ENCODE results near the gene EPPIN.

EPPIN gene

DNA sequence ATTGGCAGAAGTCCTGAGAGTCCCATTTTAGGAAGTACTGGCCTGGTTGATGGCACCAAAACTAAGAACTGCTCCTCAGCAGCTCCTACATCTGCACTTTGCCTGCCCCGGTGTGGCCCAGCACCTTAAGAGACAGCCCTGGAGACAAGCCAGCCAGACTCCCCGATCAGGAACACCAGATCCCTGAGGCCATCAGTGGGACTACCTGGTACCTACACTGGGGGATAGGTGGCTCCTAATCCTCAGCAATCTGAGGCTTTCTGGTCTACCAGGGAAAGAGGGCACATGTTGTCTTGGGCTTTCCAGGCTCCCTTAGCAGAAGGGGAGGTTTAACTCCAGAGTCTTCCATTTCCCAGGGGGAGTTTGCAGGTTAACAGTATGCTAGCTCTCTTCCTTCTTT lies 7.8 kb downstream of the EPPIN start, which contains the start of gene WFDC6:
WFDC6 (minus strand) TSS at position 101 of the 400 bp plus-strand sequence; CDS start at position 26, 75 bp downstream.
- in situ Hi-C loops (cut with MboI; ENCODE audit: low sequenced_read_pairs): no loop called here

- in situ Hi-C loops (cut with MboI; ENCODE audit: low sequenced_read_pairs): no loop called here
Observed at GRCh38 chr20:45538209-45538799, 8.9 kb downstream of the EPPIN start.

- in situ Hi-C loops (cut with MboI; ENCODE audit: low sequenced_read_pairs): no loop called here
Observed at GRCh38 chr20:45527294-45527693, 19.9 kb downstream of the EPPIN start.

GRCh38 chr20:45523821-45524220 lies 23.4 kb downstream of the EPPIN start:
- in situ Hi-C loops (cut with MboI; ENCODE audit: low sequenced_read_pairs): no loop called here

DNA sequence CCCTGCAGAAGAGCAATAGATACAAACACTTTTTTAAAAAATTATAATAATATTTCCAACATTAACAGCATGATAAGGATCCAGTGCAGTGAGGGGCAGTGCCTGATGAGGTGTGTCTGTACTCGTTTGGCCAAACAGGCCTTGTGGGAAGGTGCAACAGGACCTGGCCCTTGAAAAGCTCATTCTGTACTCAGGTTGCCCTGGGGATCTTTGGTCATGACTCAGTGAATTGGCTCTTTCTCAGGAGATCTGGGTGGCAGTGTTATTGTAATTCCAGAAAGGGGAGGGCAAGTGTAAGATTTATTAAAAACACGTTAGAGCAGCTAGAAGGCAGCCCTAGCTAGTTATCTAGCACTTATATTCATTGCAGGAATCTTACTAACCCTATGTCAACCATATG lies 28.9 kb downstream of the EPPIN start:
- in situ Hi-C loops (cut with MboI; ENCODE audit: low sequenced_read_pairs): no loop called here

GRCh38 chr20:45515147-45515913 lies 31.9 kb downstream of the EPPIN start, which contains the start of gene SPINT3:
TSS of gene SPINT3 (minus strand) at chr20:45515622. CDS start at chr20:45515608, 14 bp downstream.
- in situ Hi-C loops (cut with MboI; ENCODE audit: low sequenced_read_pairs): no loop called here

GRCh38 chr20:45510242-45510862 lies 36.8 kb downstream of the EPPIN start:
- in situ Hi-C loops (cut with MboI; ENCODE audit: low sequenced_read_pairs): no loop called here

GRCh38 chr20:45509091-45509490 lies 38.1 kb downstream of the EPPIN start:
- in situ Hi-C loops (cut with MboI; ENCODE audit: low sequenced_read_pairs): no loop called here

GRCh38 chr20:45508068-45508886 lies 38.9 kb downstream of the EPPIN start:
- in situ Hi-C loops (cut with MboI; ENCODE audit: low sequenced_read_pairs): no loop called here

DNA sequence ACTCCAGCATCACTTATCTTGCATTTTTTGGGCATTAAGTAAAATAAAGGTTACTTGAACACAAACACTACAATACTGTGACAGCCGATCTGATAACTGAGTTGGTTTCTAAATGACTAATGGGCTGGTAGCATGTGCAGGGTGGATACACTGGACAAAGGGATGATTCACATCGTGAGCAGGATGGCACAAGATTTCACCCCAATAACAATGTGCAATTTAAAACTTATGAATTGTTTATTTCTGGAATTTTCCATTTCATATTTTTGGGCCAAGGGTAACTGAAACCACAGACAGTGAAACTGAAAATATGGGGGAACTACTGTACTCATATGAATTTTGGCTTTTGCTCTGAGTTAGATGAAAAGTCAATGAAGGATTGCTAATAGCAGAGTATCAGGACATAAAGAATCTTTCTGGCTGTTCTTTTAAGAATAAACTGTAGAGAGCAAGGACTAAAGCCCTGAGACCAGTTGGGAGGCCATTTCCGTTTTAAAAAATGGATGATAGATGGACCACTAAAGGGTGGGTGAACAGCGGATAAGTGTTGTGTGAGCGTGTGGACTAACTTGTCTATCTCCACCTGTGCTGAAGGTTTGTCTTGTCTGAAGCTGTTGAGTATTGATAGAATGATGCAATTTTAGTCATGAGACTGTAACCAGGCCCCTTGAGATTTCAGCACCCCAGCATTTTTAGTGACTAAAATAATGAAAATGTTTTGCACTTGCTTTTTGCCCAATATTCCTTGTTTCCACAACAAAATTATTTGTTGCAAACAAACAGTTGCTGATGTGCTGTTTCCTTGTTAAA lies 40.0 kb downstream of the EPPIN start:
- in situ Hi-C loops (cut with MboI; ENCODE audit: low sequenced_read_pairs): no loop called here

DNA sequence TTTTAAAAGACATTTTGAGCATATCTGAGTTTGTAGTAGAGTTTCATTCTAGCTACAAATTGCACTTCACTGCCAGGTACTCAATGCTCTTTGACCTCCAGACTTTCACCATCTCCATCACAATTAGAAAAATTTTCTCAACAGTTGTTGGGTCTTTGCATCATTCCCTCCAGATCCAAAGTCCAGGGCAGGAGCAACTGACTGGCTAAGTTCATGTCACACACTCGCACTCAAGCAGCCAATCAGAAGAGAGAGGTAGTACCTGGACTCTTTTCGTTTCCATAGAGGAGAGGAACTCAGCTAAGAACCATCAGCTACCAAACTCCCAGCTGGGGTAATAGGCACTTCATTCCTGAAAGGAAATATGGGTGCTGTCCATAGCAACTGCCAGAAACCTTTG lies 40.8 kb downstream of the EPPIN start:
- in situ Hi-C loops (cut with MboI; ENCODE audit: low sequenced_read_pairs): no loop called here

GRCh38 chr20:45503403-45503802 lies 43.8 kb downstream of the EPPIN start:
- in situ Hi-C loops (cut with MboI; ENCODE audit: low sequenced_read_pairs): no loop called here

DNA sequence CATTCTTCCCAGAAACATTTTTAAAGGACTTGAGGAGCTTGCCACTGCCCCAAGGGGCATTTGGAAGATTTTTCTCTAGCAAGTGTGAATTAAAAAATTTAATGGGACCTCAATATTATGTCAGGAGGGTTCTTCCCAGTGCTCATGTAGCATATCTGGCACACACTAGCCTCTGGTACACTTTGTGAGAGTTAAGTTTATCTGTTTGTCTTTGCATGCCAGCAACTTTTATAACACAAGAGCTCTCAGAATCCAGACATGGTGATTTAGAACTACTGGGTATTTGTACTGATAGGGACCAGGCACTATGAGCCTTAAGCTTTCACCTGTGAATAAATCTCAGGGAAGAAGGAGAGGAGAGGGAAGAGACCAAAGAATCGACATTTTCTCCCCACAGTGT lies 44.6 kb downstream of the EPPIN start:
- in situ Hi-C loops (cut with MboI; ENCODE audit: low sequenced_read_pairs): no loop called here

DNA sequence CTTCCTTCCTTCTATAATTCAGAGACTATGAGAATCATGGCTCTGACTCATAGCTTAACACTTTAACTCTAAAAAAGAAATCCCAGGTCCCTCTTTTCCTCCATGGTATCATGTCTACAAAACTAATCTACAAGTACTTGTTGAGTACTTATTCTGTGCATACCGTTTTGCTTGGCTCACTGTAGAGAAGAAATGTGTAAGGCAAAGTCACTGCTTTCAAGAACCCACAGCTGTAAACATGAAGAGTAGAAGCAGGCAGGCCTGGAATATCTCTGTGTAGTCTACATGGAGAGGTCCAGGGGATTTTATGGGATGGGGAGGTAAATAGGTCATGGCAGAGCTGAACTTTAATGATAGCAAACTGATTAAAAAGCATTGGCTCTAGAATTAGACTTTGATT lies 45.6 kb downstream of the EPPIN start:
- in situ Hi-C loops (cut with MboI; ENCODE audit: low sequenced_read_pairs): no loop called here

GRCh38 chr20:45500022-45500421 lies 47.2 kb downstream of the EPPIN start:
- in situ Hi-C loops (cut with MboI; ENCODE audit: low sequenced_read_pairs): no loop called here

DNA sequence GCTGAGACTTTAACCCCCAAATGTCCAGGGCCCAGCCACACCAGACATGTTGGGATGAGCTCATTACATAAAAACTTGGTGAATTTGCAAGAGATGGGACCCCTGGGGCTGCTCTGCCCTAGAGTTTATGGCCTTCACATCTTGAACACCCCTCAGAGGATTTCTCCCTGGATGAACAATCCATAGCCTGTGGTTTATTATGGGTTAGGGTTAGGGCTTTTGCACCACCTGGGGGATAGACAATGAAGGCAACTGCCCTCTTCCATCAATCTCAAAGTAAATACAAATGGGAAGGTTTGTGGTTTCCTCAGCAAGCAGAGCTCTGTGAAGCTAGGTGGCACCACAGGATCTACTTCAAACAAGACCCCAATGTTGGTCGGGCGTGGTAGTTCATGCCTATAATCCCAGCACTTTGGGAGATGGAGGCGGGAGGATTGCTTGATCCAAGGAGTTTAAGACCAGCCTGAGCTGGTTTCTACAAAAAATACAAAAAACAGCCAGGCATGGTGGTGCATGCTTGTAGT lies 49.2 kb downstream of the EPPIN start:
- in situ Hi-C loops (cut with MboI; ENCODE audit: low sequenced_read_pairs): no loop called here

DNA sequence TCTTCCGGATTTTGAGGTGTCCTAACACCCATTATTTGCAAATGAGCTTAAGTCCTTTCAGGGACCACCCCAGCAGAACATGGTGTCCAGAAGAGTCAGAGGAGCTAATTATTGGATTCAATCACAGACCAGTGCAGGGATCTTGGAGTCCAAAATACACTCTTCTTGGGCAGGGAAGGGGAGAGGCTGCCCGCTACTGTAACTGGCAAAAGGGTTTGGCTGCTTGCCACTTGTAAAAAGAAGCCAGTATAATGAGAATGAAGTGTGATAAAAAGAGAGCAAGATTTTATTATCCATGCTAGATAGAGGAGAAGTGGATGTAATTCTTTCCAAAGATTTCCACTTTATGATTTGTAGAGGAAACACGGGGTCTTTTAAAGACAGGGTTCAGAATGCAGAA lies 51.0 kb downstream of the EPPIN start:
- in situ Hi-C loops (cut with MboI; ENCODE audit: low sequenced_read_pairs): no loop called here

- in situ Hi-C loops (cut with MboI; ENCODE audit: low sequenced_read_pairs): no loop called here
Observed at GRCh38 chr20:45495501-45495941, 51.7 kb downstream of the EPPIN start.

Data from hTERT RPE-1 (cell line).